ENCODE measurements around the gene PMF1.

PMF1 gene

GRCh38 chr1:156193488-156194299 is 19.1 kb upstream of the PMF1 start, which contains the start of gene SLC25A44:
Gene SLC25A44, plus strand, starts transcription at chr1:156194104. Its CDS starts 5,744 bp downstream, at chr1:156199848.
- no peak for TF ChIP-seq ZFX (IDR thresholded peaks at IDR 0.05)
- TF ChIP-seq, protein P1, sequence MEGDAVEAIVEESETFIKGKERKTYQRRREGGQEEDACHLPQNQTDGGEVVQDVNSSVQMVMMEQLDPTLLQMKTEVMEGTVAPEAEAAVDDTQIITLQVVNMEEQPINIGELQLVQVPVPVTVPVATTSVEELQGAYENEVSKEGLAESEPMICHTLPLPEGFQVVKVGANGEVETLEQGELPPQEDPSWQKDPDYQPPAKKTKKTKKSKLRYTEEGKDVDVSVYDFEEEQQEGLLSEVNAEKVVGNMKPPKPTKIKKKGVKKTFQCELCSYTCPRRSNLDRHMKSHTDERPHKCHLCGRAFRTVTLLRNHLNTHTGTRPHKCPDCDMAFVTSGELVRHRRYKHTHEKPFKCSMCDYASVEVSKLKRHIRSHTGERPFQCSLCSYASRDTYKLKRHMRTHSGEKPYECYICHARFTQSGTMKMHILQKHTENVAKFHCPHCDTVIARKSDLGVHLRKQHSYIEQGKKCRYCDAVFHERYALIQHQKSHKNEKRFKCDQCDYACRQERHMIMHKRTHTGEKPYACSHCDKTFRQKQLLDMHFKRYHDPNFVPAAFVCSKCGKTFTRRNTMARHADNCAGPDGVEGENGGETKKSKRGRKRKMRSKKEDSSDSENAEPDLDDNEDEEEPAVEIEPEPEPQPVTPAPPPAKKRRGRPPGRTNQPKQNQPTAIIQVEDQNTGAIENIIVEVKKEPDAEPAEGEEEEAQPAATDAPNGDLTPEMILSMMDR (conservative IDR thresholded peaks at IDR 0.05), result no peak; the same call in 1 of the 2 replicates
- peak within 1 kb of the TSS; percentile 70 for H3K27ac ChIP-seq

DNA sequence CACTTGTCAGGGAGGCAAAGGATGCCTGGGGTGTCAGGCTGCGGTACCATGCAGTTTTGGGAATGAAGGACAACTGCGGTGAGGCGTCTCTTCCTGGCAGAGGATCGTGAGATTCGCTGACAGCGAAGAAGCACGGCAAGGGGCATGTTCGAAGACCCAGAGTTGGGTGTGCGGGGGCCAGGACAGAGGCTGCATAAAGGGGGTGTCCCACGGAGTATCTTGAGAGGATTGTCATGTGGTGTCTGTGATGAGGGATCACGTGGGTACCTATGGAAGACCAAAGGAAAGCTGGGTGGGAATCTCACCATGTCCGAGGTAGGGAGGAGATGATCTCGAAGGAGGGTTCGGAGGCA is 18.5 kb upstream of the PMF1 start:
- H3K27ac ChIP-seq, result peak overlapping the region; percentile 70
- TF ChIP-seq, protein P1 (conservative IDR thresholded peaks at IDR 0.05), result no peak
- TF ChIP-seq ZFX (IDR thresholded peaks at IDR 0.05), result no peak

DNA sequence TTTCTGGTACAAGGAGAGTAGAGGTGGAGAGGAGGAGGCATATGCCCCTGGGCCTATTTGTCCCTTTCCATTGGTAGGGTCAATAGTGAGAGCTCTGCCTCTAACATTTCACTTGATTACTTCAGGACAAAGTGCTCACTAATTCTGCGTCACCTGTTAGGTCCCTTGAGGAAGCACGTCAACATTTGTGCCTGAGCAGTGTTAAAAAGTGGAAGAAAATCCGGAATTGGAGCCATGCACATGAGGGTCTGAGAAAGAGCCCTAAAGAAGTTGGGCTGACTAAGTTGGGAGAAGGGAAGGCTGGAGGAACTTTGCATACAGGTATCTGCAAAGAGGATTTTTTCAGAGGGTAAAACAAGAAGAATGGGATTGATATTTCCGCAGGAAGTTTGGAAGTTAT is 17.0 kb upstream of the PMF1 start:
- TF ChIP-seq, protein P1 (conservative IDR thresholded peaks at IDR 0.05), result no peak
- no peak for TF ChIP-seq ZFX (IDR thresholded peaks at IDR 0.05)

GRCh38 chr1:156196445-156196844 is 16.4 kb upstream of the PMF1 start:
- H3K27ac ChIP-seq, result no peak overlapping the region
- TF ChIP-seq ZFX (IDR thresholded peaks at IDR 0.05), result no peak
- TF ChIP-seq, protein P1 (conservative IDR thresholded peaks at IDR 0.05), result no peak

More for the DNA sequence above, 17.0 kb upstream of the PMF1 start:
- no peak overlapping the region for H3K27ac ChIP-seq

GRCh38 chr1:156198831-156199349 is 13.9 kb upstream of the PMF1 start:
- TF ChIP-seq, protein P1 (conservative IDR thresholded peaks at IDR 0.05), result no peak
- TF ChIP-seq ZFX (IDR thresholded peaks at IDR 0.05), result no peak
- H3K27ac ChIP-seq, result no peak overlapping the region

GRCh38 chr1:156200044-156200443 is 12.8 kb upstream of the PMF1 start:
- TF ChIP-seq ZFX (IDR thresholded peaks at IDR 0.05), result no peak
- TF ChIP-seq, protein P1 (conservative IDR thresholded peaks at IDR 0.05), result no peak
- H3K27ac ChIP-seq, result no peak overlapping the region

DNA sequence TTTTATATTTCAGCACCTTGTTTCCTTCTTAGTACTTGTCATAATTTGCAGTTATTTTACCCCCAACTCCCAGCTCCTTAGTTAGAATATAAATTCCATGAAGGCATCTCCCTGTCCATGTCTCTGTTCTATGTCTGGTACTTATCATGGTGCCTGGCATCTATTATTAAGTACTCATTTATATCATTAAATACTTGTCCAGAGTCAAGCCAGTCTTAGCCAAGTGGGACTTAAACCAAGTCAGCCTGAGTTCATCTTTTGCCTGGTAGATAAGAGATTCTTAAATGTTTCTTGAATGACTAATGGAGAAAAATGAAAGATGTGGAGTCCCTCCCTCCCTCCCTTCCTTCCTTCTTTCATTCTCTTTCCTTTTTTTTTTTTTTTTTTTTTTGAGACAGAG is 9.5 kb upstream of the PMF1 start:
- no peak overlapping the region for H3K27ac ChIP-seq

More for the DNA sequence above, 9.5 kb upstream of the PMF1 start:
- TF ChIP-seq, protein P1 (conservative IDR thresholded peaks at IDR 0.05), result no peak
- TF ChIP-seq ZFX (IDR thresholded peaks at IDR 0.05), result no peak
